ENCODE results near the gene SPRR2E.
"Not testable (repeated sequence)": the region's sequence is repeated elsewhere in the genome, so short reads cannot be mapped to it uniquely, and the experiment has no call there.

The SPRR2E gene

GRCh38 chr1:153058826-153059784, 35.2 kb downstream of the SPRR2E start:
- DNase-seq = no peak

DNA sequence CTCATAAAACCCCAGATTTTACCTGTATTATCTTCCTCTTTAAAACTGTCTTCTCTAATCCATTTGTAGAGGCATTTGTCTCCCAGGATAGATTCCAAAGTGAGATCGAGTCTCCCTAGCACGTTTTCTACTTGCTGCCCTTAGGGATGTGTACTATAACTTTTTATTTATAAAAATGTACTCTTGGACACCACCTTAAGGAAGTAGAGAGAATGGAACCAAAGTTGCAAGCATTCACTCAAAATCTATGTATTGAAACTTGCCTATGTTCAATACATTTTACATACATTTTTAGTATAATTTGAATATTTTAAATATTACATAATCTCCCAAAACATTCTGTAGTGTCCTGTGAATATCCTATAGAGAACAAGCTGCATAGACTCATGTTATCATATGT, 36.2 kb downstream of the SPRR2E start:
- no peak for DNase-seq

- no peak for DNase-seq
Observed at GRCh38 chr1:153057375-153057774, 37.0 kb downstream of the SPRR2E start, which contains the start of gene SPRR2A. Gene SPRR2A (minus strand): TSS chr1:153057512. CDS start chr1:153056735, 777 bp downstream.

- DNase-seq = not testable (repeated sequence)
Observed at GRCh38 chr1:153056111-153056510, 38.2 kb downstream of the SPRR2E start.

DNA sequence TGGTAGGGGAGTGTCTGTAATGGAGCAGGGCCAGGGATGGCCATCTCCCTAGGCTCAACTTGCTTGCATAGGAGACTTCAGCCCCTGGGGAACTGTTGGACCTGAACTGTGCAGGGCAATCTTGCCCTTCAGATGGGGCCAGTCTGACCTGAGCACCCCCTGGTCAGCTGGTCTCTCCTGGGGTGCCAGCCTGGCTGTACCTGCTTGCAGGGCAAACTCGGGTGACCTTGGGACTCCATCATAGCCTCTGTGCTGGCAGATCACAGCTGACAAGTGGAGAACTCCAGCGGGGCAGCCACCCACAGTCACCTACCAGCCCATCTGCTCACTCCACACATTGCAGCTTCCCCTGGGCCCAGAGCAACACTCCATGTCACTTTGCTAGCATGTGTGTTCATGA, 45.1 kb downstream of the SPRR2E start:
- no peak for DNase-seq
